A549 (cell line): ENCODE results near the gene GNB1. TPM values are rescaled to one million over a fixed set of nuclear protein-coding genes. Genes with fewer than 3 reads are reported as not detected.

Experiments
- ATAC-seq, 2 experiments: fragments of 200-7000 bp in 1 of 2; fragments of >200 bp in 1 of 2; cut with Nextera tagmentation in 1 of 2; cut with Tn5 transposase in 1 of 2; 3 replicates each; pipeline versions ENCODE4 v1.8.0 to v1.9.1; 2018 to 2020; ENCODE audit warnings: mild to moderate bottlenecking in 1 of 2, moderate library complexity in 1 of 2
- CTCF ChIA-PET: fragments of 300-600 bp; sonication (Branson Sonifier 250); formaldehyde crosslinking; extraction: SDS; loops from one replicate; lab custom pipeline; 2021; ENCODE audit warnings: antibody characterized with exemption, inconsistent platforms; lab: Yijun Ruan, JAX
- POLR2A ChIA-PET: fragments of 350-600 bp; formaldehyde crosslinking; extraction: SDS; loops from one replicate; lab custom pipeline; 2021; ENCODE audit warnings: antibody characterized with exemption, inconsistent platforms; lab: Yijun Ruan, JAX
- DNase-seq, 2 experiments: peaks; one replicate each; pipeline versions ENCODE4 v3.0.0 to v3.0.0-alpha.2; 2011 to 2016; ENCODE audit warnings: low read depth in 1 of 2, low spot score in 1 of 2
- FAIRE-seq: peaks from 2 replicates; lab custom pipeline; 2011; peaks lifted over from hg19 to GRCh38; lab: Jason Lieb, UNC
- H3K27ac ChIP-seq, 2 experiments: fragments of >200 bp; sonication (Bioruptor Twin); formaldehyde crosslinking; 3 replicates each; pipeline ENCODE4 v1.5.1; 2016 to 2017
- H3K4me1 ChIP-seq: fragments of >200 bp; sonication (Bioruptor Twin); formaldehyde crosslinking; 3 replicates; pipeline ENCODE4 v1.6.1; 2016
- H3K4me2 ChIP-seq: fragments of >200 bp; sonication (Bioruptor Twin); formaldehyde crosslinking; 3 replicates; pipeline ENCODE4 v1.6.1; 2016
- H3K4me3 ChIP-seq: fragments of >200 bp; sonication (Bioruptor Twin); formaldehyde crosslinking; 3 replicates; pipeline ENCODE4 v1.5.1; 2016
- H3K9me3 ChIP-seq: fragments of >200 bp; sonication (Bioruptor Twin); formaldehyde crosslinking; 3 replicates; pipeline ENCODE4 v1.6.1; 2016
- BHLHE40 ChIP-seq: IDR thresholded peaks from 2 replicates; pipeline ENCODE4 v1.6.1; 2012; ENCODE audit warnings: low read depth, low read length, inconsistent platforms
- CBX2 ChIP-seq: fragments of 200-600 bp; sonication (generic); IDR thresholded peaks from 2 replicates; pipeline ENCODE4 v1.6.1; 2016; ENCODE audit warnings: low read depth, mild to moderate bottlenecking, borderline replicate concordance
- EHF ChIP-seq: fragments of 250-450 bp; sonication (Bioruptor Pico); IDR thresholded peaks from 2 replicates; pipeline ENCODE4 v1.5.0; 2020; ENCODE audit warnings: mild to moderate bottlenecking
- ESRRA ChIP-seq: fragments of 150-350 bp; IDR thresholded peaks from 2 replicates; pipeline ENCODE4 v1.6.1; 2014; ENCODE audit warnings: mild to moderate bottlenecking, low read length, borderline replicate concordance
- HDAC2 ChIP-seq: fragments of 200-600 bp; sonication (generic); IDR thresholded peaks from 2 replicates; pipeline ENCODE4 v1.6.1; 2016
- JUNB ChIP-seq: fragments of >200 bp; sonication (Bioruptor Twin); formaldehyde crosslinking; IDR thresholded peaks from 2 replicates; pipeline ENCODE4 v1.6.1; 2016
- MAZ ChIP-seq: fragments of 150-350 bp; IDR thresholded peaks from 2 replicates; pipeline ENCODE4 v1.6.1; 2014; ENCODE audit warnings: antibody characterized with exemption, low read depth, low read length, borderline replicate concordance
- MYC ChIP-seq: IDR thresholded peaks from 2 replicates; pipeline ENCODE4 v1.6.1; 2012; ENCODE audit warnings: mild to moderate bottlenecking, inconsistent platforms, low read length, improper control_type of control experiment, borderline replicate concordance
- PHF8 ChIP-seq: fragments of 200-600 bp; sonication (generic); IDR thresholded peaks from 2 replicates; pipeline ENCODE4 v1.6.1; 2016; ENCODE audit warnings: low read depth, mild to moderate bottlenecking, antibody characterized with exemption, moderate library complexity, borderline replicate concordance
- RARB ChIP-seq: fragments of 250-450 bp; sonication (Bioruptor Pico); IDR thresholded peaks from 2 replicates; pipeline ENCODE4 v1.8.0; 2021; ENCODE audit warnings: mild to moderate bottlenecking, moderate library complexity
- RCOR1 ChIP-seq: fragments of 150-350 bp; IDR thresholded peaks from 2 replicates; pipeline ENCODE4 v1.6.1; 2014; ENCODE audit warnings: antibody characterized with exemption, low read length, low read depth
- SMC3 ChIP-seq: fragments of >200 bp; sonication (Bioruptor Twin); formaldehyde crosslinking; IDR thresholded peaks from 3 replicates; pipeline ENCODE4 v1.6.1; 2018; ENCODE audit warnings: inconsistent platforms
- TFCP2L1 ChIP-seq: fragments of 250-450 bp; sonication (Bioruptor Pico); IDR thresholded peaks from 2 replicates; pipeline ENCODE4 v1.5.0; 2021; ENCODE audit warnings: mild to moderate bottlenecking
- TP53 ChIP-seq: fragments of 250-450 bp; sonication (Bioruptor Pico); IDR thresholded peaks from 2 replicates; pipeline ENCODE4 v1.5.0; 2021; ENCODE audit warnings: mild to moderate bottlenecking, moderate library complexity
- ZNF302 ChIP-seq: fragments of 250-450 bp; sonication (Bioruptor Pico); IDR thresholded peaks from 2 replicates; pipeline ENCODE4 v1.9.0; 2021; ENCODE audit warnings: inconsistent platforms, mild to moderate bottlenecking, moderate library complexity
- ZSCAN20 ChIP-seq: fragments of 250-450 bp; sonication (Bioruptor Pico); IDR thresholded peaks from 2 replicates; pipeline ENCODE4 v1.8.0; 2022; ENCODE audit warnings: mild to moderate bottlenecking, moderate library complexity
- WGBS: methylation state at CpG from one replicate; pipeline ENCODE4 v1.1.6; 2017; ENCODE audit errors: missing lambda C conversion rate; 5-methylcytosine and 5-hydroxymethylcytosine counted together
- polyA plus RNA-seq, 4 experiments: library from polyadenylated mRNA; depleted of rRNA in 3 of 4; stranded (reverse); fragments of >200 nt; fragmentation: RNase III in 1 of 4; extraction: RNeasy Plus Mini Kit Qiagen cat#74134 plus additional on column Dnase treatment in 1 of 4; gene quantifications; 2 replicates in 3 of 4; 3 replicates in 1 of 4; pipeline ENCODE4 v1.2.3, GENCODE V29; 2011 to 2017
- TF ChIP-seq, protein P1 (sequence below): IDR thresholded peaks from 2 replicates; pipeline ENCODE4 v1.6.1; 2012
- TF ChIP-seq, protein P2 (sequence below): fragments of >200 bp; sonication (Bioruptor Twin); formaldehyde crosslinking; IDR thresholded peaks from 3 replicates; pipeline ENCODE4 v1.6.1; 2016
- TF ChIP-seq, protein P3 (sequence below): IDR thresholded peaks from 2 replicates; pipeline ENCODE4 v1.6.1; 2012; ENCODE audit warnings: low read depth, borderline replicate concordance
- TF ChIP-seq, protein P4 (sequence below): fragments of 200-600 bp; sonication (generic); IDR thresholded peaks from 2 replicates; pipeline ENCODE4 v1.6.1; 2016; ENCODE audit warnings: antibody characterized with exemption, mild to moderate bottlenecking, moderate library complexity

Gene GNB1
- polyA plus RNA-seq, 2 of the 4 experiments (the other 2 are of a cell fraction) = 159 to 270 TPM

DNA sequence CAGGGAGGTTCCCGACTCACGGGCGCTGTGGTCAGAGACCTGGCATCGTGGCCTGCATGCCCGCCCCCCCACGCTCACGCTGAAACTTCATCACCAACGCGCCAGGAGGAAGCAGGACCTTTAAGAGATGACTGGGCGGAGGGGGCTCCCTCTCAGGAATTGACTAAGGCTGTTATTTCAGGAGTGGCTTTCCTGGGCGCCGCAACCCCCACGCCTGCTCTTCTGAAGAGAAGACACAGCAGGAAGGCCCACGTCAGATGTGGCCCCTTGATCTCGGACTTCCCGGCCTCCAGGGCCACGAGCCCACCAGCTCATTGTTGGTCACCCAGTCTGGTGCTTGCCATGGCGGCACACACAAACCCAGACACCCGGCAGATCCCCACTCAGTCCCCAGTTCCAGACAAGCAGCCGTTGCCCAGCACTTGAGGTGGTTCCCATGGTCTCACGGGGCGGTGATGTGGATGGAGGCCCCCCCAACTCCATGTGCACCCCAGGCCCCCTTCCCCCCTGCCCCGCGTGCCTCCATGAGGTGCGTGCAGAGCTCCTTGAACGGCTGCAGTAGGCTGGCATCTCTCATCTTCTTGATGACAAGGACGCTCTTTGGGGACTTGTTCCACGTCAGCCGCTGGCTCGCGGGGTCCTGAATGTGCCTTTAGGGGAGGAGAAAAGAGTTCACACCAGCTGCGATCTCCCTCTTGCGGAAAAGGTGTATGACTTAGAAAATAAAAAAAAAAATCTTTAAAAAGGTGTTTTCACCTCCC, 134.0 kb downstream of the GNB1 start (continued):
- TF ChIP-seq, protein P1, sequence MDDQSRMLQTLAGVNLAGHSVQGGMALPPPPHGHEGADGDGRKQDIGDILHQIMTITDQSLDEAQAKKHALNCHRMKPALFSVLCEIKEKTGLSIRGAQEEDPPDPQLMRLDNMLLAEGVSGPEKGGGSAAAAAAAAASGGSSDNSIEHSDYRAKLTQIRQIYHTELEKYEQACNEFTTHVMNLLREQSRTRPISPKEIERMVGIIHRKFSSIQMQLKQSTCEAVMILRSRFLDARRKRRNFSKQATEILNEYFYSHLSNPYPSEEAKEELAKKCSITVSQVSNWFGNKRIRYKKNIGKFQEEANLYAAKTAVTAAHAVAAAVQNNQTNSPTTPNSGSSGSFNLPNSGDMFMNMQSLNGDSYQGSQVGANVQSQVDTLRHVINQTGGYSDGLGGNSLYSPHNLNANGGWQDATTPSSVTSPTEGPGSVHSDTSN = no peak
- TF ChIP-seq ZSCAN20 (CRISPR knock-in tag) = no peak
- TF ChIP-seq, all 56 proteins: peak for 0

DNA sequence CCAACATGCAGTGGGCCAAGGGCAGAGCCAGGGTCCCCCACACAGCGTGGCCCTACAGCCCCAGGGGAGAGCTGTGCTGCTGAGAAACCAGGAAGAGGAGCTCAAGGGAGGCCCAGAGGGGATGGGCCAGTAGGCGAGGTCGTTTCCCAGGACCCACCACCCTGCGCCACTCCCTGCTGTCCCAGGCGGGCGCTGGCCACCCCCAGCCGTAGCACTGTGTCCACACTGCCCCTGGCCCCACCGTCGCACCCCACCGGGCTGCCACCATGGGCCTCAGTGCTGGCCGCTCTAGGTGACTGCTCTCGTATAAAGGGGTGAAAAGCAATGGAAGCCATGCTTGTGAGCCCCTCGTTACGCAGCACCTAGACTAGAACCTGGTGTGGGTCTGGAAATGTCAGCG, 135.0 kb downstream of the GNB1 start:
- TF ChIP-seq EHF (CRISPR knock-in tag) (no peak), RCOR1 (no peak), HDAC2 (no peak), TP53 (CRISPR knock-in tag) (no peak), SMC3 (no peak), TFCP2L1 (CRISPR knock-in tag) (no peak), RARB (CRISPR knock-in tag) (no peak), ESRRA (no peak)
- TF ChIP-seq, protein P2, sequence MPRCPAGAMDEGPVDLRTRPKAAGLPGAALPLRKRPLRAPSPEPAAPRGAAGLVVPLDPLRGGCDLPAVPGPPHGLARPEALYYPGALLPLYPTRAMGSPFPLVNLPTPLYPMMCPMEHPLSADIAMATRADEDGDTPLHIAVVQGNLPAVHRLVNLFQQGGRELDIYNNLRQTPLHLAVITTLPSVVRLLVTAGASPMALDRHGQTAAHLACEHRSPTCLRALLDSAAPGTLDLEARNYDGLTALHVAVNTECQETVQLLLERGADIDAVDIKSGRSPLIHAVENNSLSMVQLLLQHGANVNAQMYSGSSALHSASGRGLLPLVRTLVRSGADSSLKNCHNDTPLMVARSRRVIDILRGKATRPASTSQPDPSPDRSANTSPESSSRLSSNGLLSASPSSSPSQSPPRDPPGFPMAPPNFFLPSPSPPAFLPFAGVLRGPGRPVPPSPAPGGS = no peak
- Histone ChIP-seq H3K27ac (no peak overlapping the region), H3K4me2 (no peak overlapping the region), H3K4me3 (no peak overlapping the region), H3K9me3 (no peaks in the 10 kb centered on the region), H3K4me1 (peaks cover 25% of the 10 kb centered on the region)
- ATAC-seq (no peak), FAIRE-seq (no peak), DNase-seq (no peak)
- 91% methylated on average over 5 of the region's 15 CpGs for WGBS
- POLR2A ChIA-PET = no interaction called here
- CTCF ChIA-PET = interaction anchor here (0.9 to 1.1 kb wide), 4 partner anchors 8 to 288 kb away, joined by 3 read pairs; no protein-coding TSS in a partner anchor

DNA sequence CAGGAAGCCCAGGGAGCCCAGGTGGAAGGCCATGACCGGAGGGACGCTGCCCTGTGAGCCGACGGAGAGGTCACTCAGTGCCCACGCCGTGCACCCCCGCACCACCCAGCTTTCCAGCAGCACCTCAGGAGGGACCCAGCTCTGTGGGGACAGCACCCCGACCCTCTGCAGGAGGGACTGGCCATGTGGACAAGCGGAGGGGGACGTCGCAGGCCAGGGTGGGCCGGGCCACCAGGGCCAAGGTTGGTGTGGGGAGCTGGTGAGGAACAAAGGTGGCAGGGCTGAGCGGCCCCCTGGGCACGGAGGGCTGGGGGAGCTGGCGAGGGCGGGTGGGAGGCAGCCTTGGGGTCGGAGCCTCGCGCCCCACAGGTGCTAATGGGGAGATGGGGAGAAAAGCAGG, 135.5 kb downstream of the GNB1 start:
- FAIRE-seq = no peak
- no peak for DNase-seq
- TF ChIP-seq MAZ (no peak), BHLHE40 (no peak), MYC (no peak), CBX2 (no peak), JUNB (no peak), PHF8 (no peak), ZNF302 (no peak)
- TF ChIP-seq, protein P3, sequence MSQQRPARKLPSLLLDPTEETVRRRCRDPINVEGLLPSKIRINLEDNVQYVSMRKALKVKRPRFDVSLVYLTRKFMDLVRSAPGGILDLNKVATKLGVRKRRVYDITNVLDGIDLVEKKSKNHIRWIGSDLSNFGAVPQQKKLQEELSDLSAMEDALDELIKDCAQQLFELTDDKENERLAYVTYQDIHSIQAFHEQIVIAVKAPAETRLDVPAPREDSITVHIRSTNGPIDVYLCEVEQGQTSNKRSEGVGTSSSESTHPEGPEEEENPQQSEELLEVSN = no peak
- TF ChIP-seq, protein P4, sequence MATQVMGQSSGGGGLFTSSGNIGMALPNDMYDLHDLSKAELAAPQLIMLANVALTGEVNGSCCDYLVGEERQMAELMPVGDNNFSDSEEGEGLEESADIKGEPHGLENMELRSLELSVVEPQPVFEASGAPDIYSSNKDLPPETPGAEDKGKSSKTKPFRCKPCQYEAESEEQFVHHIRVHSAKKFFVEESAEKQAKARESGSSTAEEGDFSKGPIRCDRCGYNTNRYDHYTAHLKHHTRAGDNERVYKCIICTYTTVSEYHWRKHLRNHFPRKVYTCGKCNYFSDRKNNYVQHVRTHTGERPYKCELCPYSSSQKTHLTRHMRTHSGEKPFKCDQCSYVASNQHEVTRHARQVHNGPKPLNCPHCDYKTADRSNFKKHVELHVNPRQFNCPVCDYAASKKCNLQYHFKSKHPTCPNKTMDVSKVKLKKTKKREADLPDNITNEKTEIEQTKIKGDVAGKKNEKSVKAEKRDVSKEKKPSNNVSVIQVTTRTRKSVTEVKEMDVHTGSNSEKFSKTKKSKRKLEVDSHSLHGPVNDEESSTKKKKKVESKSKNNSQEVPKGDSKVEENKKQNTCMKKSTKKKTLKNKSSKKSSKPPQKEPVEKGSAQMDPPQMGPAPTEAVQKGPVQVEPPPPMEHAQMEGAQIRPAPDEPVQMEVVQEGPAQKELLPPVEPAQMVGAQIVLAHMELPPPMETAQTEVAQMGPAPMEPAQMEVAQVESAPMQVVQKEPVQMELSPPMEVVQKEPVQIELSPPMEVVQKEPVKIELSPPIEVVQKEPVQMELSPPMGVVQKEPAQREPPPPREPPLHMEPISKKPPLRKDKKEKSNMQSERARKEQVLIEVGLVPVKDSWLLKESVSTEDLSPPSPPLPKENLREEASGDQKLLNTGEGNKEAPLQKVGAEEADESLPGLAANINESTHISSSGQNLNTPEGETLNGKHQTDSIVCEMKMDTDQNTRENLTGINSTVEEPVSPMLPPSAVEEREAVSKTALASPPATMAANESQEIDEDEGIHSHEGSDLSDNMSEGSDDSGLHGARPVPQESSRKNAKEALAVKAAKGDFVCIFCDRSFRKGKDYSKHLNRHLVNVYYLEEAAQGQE = no peak
- no peak for ATAC-seq
- H3K4me3 ChIP-seq = no peak overlapping the region
- POLR2A ChIA-PET = interaction anchor here (0.5 kb wide), 1 partner anchor 154 kb away, joined by 5 read pairs; no protein-coding TSS in a partner anchor
- H3K4me1 ChIP-seq = peaks cover 25% of the 10 kb centered on the region
- no peak overlapping the region for H3K27ac ChIP-seq
- WGBS = 93% methylated on average over 5 of the region's 19 CpGs
- no peak overlapping the region for H3K4me2 ChIP-seq
- no peaks in the 10 kb centered on the region for H3K9me3 ChIP-seq
- CTCF ChIA-PET = interaction anchor here (1.0 to 1.1 kb wide), 3 partner anchors 8 to 289 kb away, joined by 3 read pairs; no protein-coding TSS in a partner anchor
